GM19395 (cell line): ENCODE results near the gene ZNF366.

Source experiments
- ATAC-seq: cut with Tn5 transposase; IDR thresholded peaks from one replicate; pipeline ENCODE4 v1.9.1; 2021; ENCODE audit warnings: mild to moderate bottlenecking, moderate library complexity; ENCODE audit not compliant: unreplicated experiment

ZNF366 gene

GRCh38 chr5:72441862-72442540, 65.2 kb downstream of the ZNF366 start:
- no peak for ATAC-seq

- ATAC-seq: no peak
Measured at GRCh38 chr5:72441094-72441723, 66.0 kb downstream of the ZNF366 start.

- ATAC-seq: peak; percentile 58
Measured at GRCh38 chr5:72440207-72440638, 67.0 kb downstream of the ZNF366 start.

GRCh38 chr5:72439192-72439591, 68.0 kb downstream of the ZNF366 start:
- ATAC-seq: no peak

- ATAC-seq: peak; percentile 60
Measured at GRCh38 chr5:72438141-72438540, 69.1 kb downstream of the ZNF366 start.

- ATAC-seq: no peak
Measured at GRCh38 chr5:72436796-72437471, 70.3 kb downstream of the ZNF366 start.

- no peak for ATAC-seq
Measured at GRCh38 chr5:72434781-72435437, 72.3 kb downstream of the ZNF366 start.

- no peak for ATAC-seq
Measured at GRCh38 chr5:72434056-72434780, 73.0 kb downstream of the ZNF366 start.

GRCh38 chr5:72433522-72433921, 73.7 kb downstream of the ZNF366 start:
- ATAC-seq: no peak

GRCh38 chr5:72428669-72429068, 78.5 kb downstream of the ZNF366 start:
- no peak for ATAC-seq

GRCh38 chr5:72427488-72428437, 79.4 kb downstream of the ZNF366 start:
- ATAC-seq: no peak

GRCh38 chr5:72427016-72427415, 80.2 kb downstream of the ZNF366 start:
- no peak for ATAC-seq

- no peak for ATAC-seq
Measured at GRCh38 chr5:72426019-72426418, 81.2 kb downstream of the ZNF366 start.

GRCh38 chr5:72418271-72418670, 88.9 kb downstream of the ZNF366 start:
- no peak for ATAC-seq

GRCh38 chr5:72417333-72418062, 89.7 kb downstream of the ZNF366 start:
- no peak for ATAC-seq

GRCh38 chr5:72415616-72416325, 91.4 kb downstream of the ZNF366 start:
- no peak for ATAC-seq

GRCh38 chr5:72412283-72413055, 94.7 kb downstream of the ZNF366 start:
- no peak for ATAC-seq
